PFSK-1 (cell line): ENCODE results near the gene LYRM2.

Source experiments
- FOXP2 ChIP-seq: optimal IDR thresholded peaks from 2 replicates; pipeline ENCODE3; 2011; ENCODE audit warnings: borderline replicate concordance, control low read depth, inconsistent platforms; ENCODE audit not compliant: insufficient read depth; ENCODE audit errors: extremely low read length, extremely low read depth
- POLR2AphosphoS5 ChIP-seq: IDR thresholded peaks from 2 replicates; pipeline ENCODE4 v1.6.1; 2012; ENCODE audit warnings: low read depth, mild to moderate bottlenecking, control low read depth, low read length, moderate library complexity
- SIN3A ChIP-seq: IDR thresholded peaks from 2 replicates; pipeline ENCODE4 v1.6.1; 2012; ENCODE audit warnings: mild to moderate bottlenecking, low read length, moderate library complexity, borderline replicate concordance; ENCODE audit not compliant: insufficient read depth
- TAF1 ChIP-seq: IDR thresholded peaks from 2 replicates; pipeline ENCODE4 v1.6.1; 2012; ENCODE audit warnings: low read length, control low read depth, borderline replicate concordance; ENCODE audit not compliant: insufficient read depth
- TF ChIP-seq, protein P1 (sequence below), 2 experiments: IDR thresholded peaks; 2 replicates each; pipeline versions ENCODE4 v1.6.1 to v1.8.0; 2011 to 2012; ENCODE audit warnings: low read depth in 2 of 2, low read length in 2 of 2, control low read depth in 1 of 2, inconsistent platforms in 1 of 2, mild to moderate bottlenecking in 1 of 2, moderate library complexity in 1 of 2; ENCODE audit not compliant: insufficient read depth in 1 of 2

LYRM2 gene

DNA sequence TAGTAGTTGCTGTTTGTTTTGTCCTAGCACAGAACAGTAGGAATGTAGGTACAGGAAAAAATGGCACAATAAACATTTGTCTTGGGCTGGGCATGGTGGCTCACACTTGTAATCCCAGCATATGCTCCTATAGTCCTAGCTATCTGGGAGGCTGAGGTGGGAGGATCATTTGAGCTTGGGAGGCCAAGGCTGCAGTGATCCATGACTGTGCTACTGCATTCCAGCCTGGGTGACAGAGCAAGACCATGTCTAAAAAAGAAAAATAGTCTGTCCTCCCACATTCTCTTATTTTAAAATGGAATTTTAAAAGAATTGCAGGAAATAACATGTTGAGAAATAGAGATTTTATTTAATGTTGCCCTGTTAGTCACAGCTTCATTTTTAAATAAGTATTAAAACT, 117.8 kb downstream of the LYRM2 start:
- TF ChIP-seq POLR2AphosphoS5: no peak

DNA sequence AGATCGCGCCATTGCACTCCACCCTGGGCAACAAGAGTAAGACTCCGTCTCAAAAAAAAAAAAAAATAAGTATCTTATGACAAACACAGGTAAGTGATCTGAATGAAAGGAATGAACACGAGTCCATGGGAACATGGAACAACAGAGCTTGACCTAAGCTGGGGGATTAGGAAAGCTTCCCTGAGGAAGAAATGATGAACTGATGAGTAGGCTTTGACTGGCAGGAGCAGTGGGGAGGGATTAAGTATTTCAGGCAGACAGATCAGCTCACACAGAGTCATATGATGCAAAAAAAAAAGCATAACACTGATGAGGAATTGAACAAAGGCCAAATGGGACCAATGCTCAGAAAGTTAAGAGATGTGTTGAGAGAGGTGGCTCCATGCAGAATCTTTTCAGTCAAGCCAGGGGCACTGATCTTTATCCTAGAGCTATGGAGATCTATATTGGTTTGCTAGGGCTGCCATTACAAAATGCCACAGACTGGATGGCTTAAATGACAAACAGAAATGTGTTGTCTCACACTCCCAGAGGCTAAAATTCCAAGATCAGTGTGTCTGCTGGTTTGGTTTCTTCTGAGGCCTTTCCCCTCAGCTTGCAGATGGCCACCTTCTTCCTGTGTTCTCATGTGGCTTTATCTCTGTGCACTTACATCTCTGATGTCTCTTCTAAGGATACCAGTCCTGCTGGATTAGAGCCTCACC, 120.0 kb downstream of the LYRM2 start:
- TF ChIP-seq TAF1: no peak
- TF ChIP-seq FOXP2: no peak
- no peak for TF ChIP-seq POLR2AphosphoS5
- TF ChIP-seq, protein P1, sequence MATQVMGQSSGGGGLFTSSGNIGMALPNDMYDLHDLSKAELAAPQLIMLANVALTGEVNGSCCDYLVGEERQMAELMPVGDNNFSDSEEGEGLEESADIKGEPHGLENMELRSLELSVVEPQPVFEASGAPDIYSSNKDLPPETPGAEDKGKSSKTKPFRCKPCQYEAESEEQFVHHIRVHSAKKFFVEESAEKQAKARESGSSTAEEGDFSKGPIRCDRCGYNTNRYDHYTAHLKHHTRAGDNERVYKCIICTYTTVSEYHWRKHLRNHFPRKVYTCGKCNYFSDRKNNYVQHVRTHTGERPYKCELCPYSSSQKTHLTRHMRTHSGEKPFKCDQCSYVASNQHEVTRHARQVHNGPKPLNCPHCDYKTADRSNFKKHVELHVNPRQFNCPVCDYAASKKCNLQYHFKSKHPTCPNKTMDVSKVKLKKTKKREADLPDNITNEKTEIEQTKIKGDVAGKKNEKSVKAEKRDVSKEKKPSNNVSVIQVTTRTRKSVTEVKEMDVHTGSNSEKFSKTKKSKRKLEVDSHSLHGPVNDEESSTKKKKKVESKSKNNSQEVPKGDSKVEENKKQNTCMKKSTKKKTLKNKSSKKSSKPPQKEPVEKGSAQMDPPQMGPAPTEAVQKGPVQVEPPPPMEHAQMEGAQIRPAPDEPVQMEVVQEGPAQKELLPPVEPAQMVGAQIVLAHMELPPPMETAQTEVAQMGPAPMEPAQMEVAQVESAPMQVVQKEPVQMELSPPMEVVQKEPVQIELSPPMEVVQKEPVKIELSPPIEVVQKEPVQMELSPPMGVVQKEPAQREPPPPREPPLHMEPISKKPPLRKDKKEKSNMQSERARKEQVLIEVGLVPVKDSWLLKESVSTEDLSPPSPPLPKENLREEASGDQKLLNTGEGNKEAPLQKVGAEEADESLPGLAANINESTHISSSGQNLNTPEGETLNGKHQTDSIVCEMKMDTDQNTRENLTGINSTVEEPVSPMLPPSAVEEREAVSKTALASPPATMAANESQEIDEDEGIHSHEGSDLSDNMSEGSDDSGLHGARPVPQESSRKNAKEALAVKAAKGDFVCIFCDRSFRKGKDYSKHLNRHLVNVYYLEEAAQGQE (IDR thresholded peaks at IDR 0.05; ENCODE audit: insufficient read depth in 1 of 2, low read depth in 2 of 2, low read length in 2 of 2): no peak
- no peak for TF ChIP-seq SIN3A
